ENCODE data around the gene CD248.

The CD248 gene

DNA sequence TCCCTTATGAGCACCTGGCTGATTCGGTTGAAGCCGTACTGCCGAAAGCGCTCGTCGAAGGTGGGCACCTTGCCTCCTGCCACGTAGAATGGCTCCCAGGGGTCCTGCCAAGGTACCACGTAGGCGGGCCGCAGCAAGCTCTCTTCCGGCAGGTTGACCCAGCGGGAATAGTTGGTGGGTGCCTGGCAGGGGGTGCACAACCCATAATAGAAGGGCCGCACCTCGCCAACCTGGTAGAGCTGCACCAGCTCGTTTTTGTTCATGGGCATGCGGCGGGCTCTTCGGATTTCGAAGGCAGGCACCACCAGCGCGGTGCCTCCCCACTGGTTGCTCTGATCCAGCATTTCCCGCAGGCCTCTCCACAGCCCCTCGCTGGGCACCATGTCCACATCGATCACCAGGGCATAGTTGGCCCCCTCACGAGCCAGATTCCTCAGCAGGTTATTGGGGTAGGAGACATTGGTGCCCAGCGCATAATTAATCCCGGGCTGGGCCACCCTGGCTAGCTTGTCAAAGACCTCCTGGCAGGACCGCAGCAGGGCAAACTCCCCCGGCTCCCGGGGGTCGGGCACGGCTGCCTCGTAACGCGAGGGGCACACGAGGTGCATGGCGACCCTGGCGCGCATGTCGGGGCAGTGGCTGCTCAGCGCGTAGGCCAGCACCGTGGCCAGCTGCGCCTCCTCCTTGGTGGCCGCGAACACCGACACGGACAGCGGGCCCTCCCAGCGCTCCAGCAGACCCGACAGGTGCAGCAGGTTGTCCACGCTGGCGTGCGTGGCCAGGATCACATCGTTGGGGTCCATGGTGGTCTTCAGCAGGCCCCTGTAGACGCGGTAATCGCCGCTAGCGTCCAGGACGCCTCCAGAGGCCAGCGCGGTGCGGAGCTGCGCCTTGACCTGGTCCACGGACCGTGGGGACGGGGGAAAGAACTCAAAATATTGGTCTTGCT is 29.9 kb upstream of the CD248 start:
- DNase-seq (ENCODE audit: low read depth), result no peak
- TF ChIP-seq, protein P1, sequence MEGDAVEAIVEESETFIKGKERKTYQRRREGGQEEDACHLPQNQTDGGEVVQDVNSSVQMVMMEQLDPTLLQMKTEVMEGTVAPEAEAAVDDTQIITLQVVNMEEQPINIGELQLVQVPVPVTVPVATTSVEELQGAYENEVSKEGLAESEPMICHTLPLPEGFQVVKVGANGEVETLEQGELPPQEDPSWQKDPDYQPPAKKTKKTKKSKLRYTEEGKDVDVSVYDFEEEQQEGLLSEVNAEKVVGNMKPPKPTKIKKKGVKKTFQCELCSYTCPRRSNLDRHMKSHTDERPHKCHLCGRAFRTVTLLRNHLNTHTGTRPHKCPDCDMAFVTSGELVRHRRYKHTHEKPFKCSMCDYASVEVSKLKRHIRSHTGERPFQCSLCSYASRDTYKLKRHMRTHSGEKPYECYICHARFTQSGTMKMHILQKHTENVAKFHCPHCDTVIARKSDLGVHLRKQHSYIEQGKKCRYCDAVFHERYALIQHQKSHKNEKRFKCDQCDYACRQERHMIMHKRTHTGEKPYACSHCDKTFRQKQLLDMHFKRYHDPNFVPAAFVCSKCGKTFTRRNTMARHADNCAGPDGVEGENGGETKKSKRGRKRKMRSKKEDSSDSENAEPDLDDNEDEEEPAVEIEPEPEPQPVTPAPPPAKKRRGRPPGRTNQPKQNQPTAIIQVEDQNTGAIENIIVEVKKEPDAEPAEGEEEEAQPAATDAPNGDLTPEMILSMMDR (conservative IDR thresholded peaks at IDR 0.05; ENCODE audit: low read depth, low read length), result no peak
- peak overlapping the region; percentile 87 for H3K4me3 ChIP-seq (ENCODE audit: low read depth, low read length)

DNA sequence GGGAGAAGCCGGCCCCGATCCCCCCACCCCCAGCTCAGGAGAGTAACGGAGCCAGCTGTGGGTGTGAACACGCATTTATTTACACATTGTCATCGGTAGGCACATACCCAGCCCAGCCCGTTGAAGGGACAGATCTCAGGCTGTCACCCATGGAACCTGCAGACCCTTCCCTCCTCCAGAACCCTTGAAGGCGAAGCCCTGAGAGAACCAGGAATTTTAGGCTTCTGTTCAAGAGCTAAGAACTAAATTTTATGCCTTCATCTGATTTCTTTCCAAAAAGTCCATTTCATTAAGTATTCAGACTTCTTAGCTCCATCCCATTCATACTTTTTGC is 28.4 kb upstream of the CD248 start:
- TF ChIP-seq, protein P1 (conservative IDR thresholded peaks at IDR 0.05; ENCODE audit: low read depth, low read length), result no peak
- no peak for DNase-seq (ENCODE audit: low read depth)
- peak overlapping the region; percentile 98 for H3K4me3 ChIP-seq (ENCODE audit: low read depth, low read length)

DNA sequence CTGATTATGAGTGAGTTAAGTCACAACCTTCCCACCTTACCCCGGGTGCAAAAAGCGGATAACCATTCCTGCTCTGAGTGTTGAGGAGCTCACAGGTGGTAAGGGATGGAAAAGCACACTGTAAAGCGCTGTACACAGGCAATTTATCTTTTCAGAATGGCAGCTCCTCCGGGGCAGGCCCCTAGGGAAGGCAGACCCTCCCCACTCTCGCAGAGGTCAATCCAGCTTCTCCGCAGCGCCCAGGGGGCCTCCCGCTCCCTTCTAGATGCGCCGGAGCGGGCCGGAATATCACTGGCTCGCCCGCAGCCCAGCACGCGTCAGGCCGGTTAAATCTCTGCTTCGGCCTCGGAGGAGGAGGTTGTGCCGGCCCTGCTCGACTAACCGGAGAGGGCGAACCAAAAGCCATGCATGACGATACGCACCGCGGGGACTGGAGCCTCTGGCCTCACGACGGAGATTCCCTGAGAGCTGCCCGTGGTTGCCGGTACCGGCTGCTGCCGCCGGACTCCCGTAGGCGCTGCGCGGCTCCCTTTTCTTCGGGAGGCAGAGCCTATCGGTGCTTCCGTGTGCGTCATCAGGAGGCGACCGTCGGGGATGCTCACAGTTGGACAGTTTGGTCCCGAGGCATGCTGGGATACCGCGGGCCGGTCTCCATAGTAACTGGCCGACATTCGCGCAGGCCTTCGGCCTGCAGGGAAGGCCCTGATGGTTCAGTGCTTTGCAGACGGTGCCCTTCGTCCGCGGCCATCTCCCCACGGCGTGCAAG is 27.9 kb upstream of the CD248 start, which contains the start of gene BRMS1:
BRMS1 (minus strand) TSS at position 555 of the 766 bp plus-strand sequence. CDS start 2,870 bp downstream, outside the sequence.
- DNase-seq (ENCODE audit: low read depth), result peak; percentile 98
- TF ChIP-seq, protein P1 (conservative IDR thresholded peaks at IDR 0.05; ENCODE audit: low read depth, low read length), result peak; percentile 24
- peak within 1 kb of the TSS; percentile 98 for H3K4me3 ChIP-seq (ENCODE audit: low read depth, low read length)

DNA sequence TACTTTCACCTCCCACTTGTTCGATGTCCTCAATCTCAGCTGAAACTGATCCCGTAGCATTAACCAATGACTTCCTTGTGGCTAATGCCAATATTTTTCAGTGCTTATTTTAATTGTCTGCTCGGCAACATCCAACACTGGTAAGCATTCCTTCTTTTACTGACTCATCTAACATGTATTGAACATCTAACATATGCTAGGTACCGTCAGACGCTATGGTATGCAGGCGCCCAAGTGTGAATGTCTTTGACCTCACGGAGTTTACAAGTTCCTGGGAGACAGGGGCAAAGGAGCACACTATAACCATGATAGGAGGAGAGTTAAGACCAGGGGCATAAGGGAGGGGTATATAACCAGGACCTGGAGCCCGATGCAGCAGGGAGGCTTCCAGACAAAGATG is 26.3 kb upstream of the CD248 start:
- TF ChIP-seq, protein P1 (conservative IDR thresholded peaks at IDR 0.05; ENCODE audit: low read depth, low read length), result no peak
- DNase-seq (ENCODE audit: low read depth), result no peak

DNA sequence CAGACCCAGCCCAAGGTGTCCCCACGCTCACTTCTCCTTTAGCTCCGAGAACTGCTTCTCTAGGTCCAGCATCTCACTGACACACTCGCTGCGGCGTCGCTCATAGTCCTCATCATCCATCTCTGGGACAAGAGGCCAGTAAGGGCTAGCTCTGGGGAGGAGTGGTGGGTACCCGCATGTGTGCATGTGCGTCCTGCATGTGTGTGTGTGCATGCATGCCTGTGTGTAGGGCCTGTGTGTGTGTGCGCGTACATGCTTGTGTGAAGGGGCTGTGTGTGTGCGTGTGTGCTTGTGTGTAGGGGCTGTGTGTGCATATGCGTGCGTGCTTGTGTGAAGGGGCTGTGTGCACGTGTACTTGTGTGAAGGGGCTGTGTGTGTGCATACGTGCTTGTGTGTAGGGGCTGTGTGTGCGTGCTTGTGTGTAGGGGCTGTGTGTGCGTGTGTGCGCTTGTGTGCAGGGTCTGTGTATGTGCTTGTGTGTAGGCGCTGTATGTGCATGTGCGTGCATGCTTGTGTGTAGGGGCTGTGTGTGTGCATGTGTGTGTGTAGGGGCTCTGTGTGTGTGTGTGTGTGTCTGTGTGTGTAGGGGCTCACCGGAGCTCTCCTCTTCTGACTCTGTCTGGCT is 24.8 kb upstream of the CD248 start:
- TF ChIP-seq, protein P1 (conservative IDR thresholded peaks at IDR 0.05; ENCODE audit: low read depth, low read length), result no peak
- H3K4me3 ChIP-seq (ENCODE audit: low read depth, low read length), result no peak overlapping the region
- DNase-seq (ENCODE audit: low read depth), result no peak

More for the DNA sequence above, 26.3 kb upstream of the CD248 start:
- H3K4me3 ChIP-seq (ENCODE audit: low read depth, low read length), result no peak overlapping the region

DNA sequence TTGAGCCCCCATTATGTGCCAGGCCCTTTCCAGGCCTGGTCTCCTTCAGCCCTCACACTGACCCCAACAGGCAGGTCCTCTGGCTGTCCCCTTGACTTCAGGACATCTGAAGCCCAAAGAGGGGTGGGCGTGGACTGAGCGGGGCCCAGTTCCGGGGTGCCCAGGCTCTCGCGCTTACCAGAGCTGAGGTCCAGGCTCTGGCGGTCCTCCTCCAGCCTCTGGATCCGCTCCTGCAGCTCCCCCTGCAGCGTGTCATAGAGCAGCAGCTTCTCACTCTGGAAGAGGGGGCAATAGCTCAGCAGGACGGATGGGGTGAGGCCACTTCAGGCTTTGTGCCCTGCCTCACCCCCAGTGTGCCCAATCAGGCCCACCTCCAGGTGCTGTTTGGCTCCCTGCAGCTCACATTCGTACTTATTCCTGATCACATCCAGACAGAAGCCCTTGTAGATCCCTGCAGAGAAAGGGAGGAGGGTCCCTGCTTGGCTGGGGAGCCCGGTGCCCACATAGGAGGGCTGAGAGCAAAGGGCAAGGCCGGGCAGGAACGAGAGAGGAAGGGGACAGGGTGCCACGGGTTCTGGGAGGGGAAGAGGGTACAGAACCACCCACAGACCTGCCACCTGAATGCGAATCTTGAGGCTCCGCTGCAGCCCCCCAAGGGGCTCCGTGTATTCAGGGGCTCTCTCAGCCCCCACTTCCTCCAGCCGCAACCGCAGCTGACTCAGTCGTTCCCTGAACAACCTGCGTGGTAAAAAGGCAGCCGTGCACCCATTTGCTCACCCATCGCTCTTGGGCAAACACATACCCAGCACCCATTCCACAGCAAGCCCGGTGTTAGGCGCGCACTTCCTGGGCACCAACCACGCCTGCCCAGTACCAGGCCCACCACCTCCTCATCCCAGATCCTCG is 24.0 kb upstream of the CD248 start:
- TF ChIP-seq, protein P1 (conservative IDR thresholded peaks at IDR 0.05; ENCODE audit: low read depth, low read length), result no peak
- H3K4me3 ChIP-seq (ENCODE audit: low read depth, low read length), result no peak overlapping the region
- DNase-seq (ENCODE audit: low read depth), result no peak
